ENCODE data around the gene ZNF70. TPM values are rescaled to one million over a fixed set of nuclear protein-coding genes. Genes with fewer than 3 reads are reported as not detected.

The ZNF70 gene
- total and polyA plus RNA-seq, 9 of the 15 experiments (the other 6 are each of a cell fraction or from before 2014, with no cell fraction given): 0.14 to 3.3 (median 1.4) TPM

- TF ChIP-seq FOXO4 (CRISPR knock-in tag; IDR thresholded peaks at IDR 0.05): no peak
- no peak for TF ChIP-seq MYBL2 (IDR thresholded peaks at IDR 0.05; ENCODE audit: low read depth)
- TF ChIP-seq MYBL2 (CRISPR knock-in tag; IDR thresholded peaks at IDR 0.05; ENCODE audit: borderline replicate concordance): no peak
- TF ChIP-seq ARID2 (IDR thresholded peaks at IDR 0.05): no peak
- peak; percentile 91 for TF ChIP-seq POLR2G (IDR thresholded peaks at IDR 0.05; ENCODE audit: low read depth, low read length)
- TF ChIP-seq RAD21 (CRISPR knock-in tag; conservative IDR thresholded peaks at IDR 0.05 in 1 of 2, IDR thresholded peaks at IDR 0.05 in 1 of 2): peak in 1 of 2 experiments; percentile 22; a peak in 1 of 4 replicates
These were observed at the start of gene ZNF70 (continued) for GRCh38 chr22:23750714-23751440.

DNA sequence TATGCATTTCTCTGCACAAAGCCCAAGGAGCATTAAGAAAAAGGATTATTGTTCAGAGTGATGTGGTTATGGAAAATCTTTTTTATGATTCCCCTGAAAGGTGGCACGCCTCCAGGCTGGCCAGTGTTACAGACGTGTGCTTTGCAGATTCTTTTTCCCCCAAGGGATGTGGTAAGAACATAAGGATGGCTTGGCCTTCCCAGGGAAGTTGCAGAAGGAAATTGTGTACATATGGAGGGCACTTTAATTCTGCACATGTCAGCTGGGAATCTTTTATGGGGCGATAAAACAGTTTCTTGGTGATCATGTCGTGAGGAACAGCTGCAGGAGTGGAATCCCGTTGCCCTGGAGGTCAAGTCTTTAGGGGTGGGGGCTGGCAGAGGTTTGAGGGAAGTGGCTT, 45.5 kb upstream of the ZNF70 start:
- Histone ChIP-seq H4K20me1 (replicated peaks; ENCODE audit: control insufficient read depth, insufficient read depth, low read length) (no peaks in the 10 kb centered on the region), H3K9me1 (ENCODE audit: control insufficient read depth, insufficient read depth, low read length) (no peaks in the 10 kb centered on the region), H2AFZ (ENCODE audit: low read depth, low read length) (no peak overlapping the region), H3K9me3 (replicated peaks; ENCODE audit: control insufficient read depth, insufficient read depth, low read depth, low read length) (no peaks in the 10 kb centered on the region), H3K79me2 (ENCODE audit: control insufficient read depth, insufficient read depth, low read length) (peaks cover 6% of the 10 kb centered on the region; the same call in 1 of the 3 replicates), H3K4me3 (no peak overlapping the region), H3K27ac (ENCODE audit: extremely low read depth, low read depth, low read length) (no peak overlapping the region), H3K36me3 (ENCODE audit: control insufficient read depth, insufficient read depth, low read length) (peaks cover 62% of the 10 kb centered on the region), H3K4me1 (replicated peaks in 1 of 2; ENCODE audit: control insufficient read depth in 2 of 2, insufficient read depth in 2 of 2, low read length in 2 of 2) (no peaks in the 10 kb centered on the region; a peak in 1 of 5 replicates), H3K9ac (ENCODE audit: insufficient read depth in 1 of 2, low read depth in 2 of 2, low read length in 2 of 2) (no peak overlapping the region), H3K4me2 (ENCODE audit: insufficient read depth, low read length) (no peak overlapping the region), H3K27me3 (ENCODE audit: control insufficient read depth in 2 of 2, insufficient read depth in 2 of 2, low read length in 2 of 2) (no peaks in the 10 kb centered on the region)
- POLR2A ChIA-PET: no interaction called here
- no peak for DNase-seq (ENCODE audit: extremely low read depth in 1 of 4, low spot score in 3 of 4)
- no peak for ATAC-seq
- FAIRE-seq: no peak
- in situ Hi-C loops (cut with MboI): no loop called here
- no TSS peak for BruUV-seq (replicated peaks)
- intact Hi-C loops (cut with micrococcal nuclease): no loop called here
- CTCF ChIA-PET (ENCODE audit: low intra/inter-chr PET ratio): no interaction called here
- WGBS (ENCODE audit: insufficient coverage, low coverage, missing lambda C conversion rate): 100% methylated on average over 4 of the region's 5 CpGs
- no peak for TF ChIP-seq ZBTB49 (CRISPR knock-in tag; IDR thresholded peaks at IDR 0.05; ENCODE audit: borderline replicate concordance)
- TF ChIP-seq, protein P1, sequence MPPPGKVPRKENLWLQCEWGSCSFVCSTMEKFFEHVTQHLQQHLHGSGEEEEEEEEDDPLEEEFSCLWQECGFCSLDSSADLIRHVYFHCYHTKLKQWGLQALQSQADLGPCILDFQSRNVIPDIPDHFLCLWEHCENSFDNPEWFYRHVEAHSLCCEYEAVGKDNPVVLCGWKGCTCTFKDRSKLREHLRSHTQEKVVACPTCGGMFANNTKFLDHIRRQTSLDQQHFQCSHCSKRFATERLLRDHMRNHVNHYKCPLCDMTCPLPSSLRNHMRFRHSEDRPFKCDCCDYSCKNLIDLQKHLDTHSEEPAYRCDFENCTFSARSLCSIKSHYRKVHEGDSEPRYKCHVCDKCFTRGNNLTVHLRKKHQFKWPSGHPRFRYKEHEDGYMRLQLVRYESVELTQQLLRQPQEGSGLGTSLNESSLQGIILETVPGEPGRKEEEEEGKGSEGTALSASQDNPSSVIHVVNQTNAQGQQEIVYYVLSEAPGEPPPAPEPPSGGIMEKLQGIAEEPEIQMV (tag; conservative IDR thresholded peaks at IDR 0.05; ENCODE audit: low read depth): no peak
- no peak for TF ChIP-seq NONO (IDR thresholded peaks at IDR 0.05; ENCODE audit: low read depth in 2 of 2, low read length in 1 of 2)
- no peak for TF ChIP-seq SMC3 (conservative IDR thresholded peaks at IDR 0.05; ENCODE audit: insufficient read depth, low read depth, low read length)

Data from K562 (cell line).